Liver (tissue), 9 donors: Measurements from ENCODE around the gene LY6G5B. TPM values are rescaled to one million over a fixed set of nuclear protein-coding genes. Genes with fewer than 3 reads are reported as not detected.

Experiments
- DNase-seq: peaks from one replicate; pipeline ENCODE4 v3.0.0-alpha.2; 2017; ENCODE audit warnings: low spot score
- H3K27ac ChIP-seq, 2 donors: one replicate each; pipeline ENCODE4 v1.7.0; 2013; ENCODE audit warnings: inconsistent platforms in 2 of 2, low read length in 2 of 2, control low read depth in 1 of 2, low read depth in 1 of 2, mild to moderate bottlenecking in 1 of 2
- H3K27me3 ChIP-seq, 4 donors: one replicate each; pipeline versions ENCODE4 v1.6.1 to v1.7.0; 2013; ENCODE audit warnings: low read length in 3 of 4, inconsistent platforms in 1 of 4, mild to moderate bottlenecking in 1 of 4, moderate library complexity in 1 of 4; ENCODE audit not compliant: control insufficient read depth in 4 of 4, insufficient read depth in 4 of 4
- H3K36me3 ChIP-seq, 4 donors: one replicate each; pipeline versions ENCODE4 v1.6.1 to v1.7.0; 2013; ENCODE audit warnings: low read length in 3 of 4, mild to moderate bottlenecking in 3 of 4, low read depth in 1 of 4, moderate library complexity in 1 of 4; ENCODE audit not compliant: control insufficient read depth in 4 of 4, insufficient read depth in 3 of 4
- H3K4me1 ChIP-seq, 4 donors: one replicate each; pipeline versions ENCODE4 v1.6.1 to v1.7.0; 2013; ENCODE audit warnings: low read length in 3 of 4, mild to moderate bottlenecking in 3 of 4, moderate library complexity in 1 of 4; ENCODE audit not compliant: control insufficient read depth in 4 of 4, insufficient read depth in 4 of 4
- H3K4me3 ChIP-seq, 3 donors: one replicate each; pipeline versions ENCODE4 v1.6.1 to v1.7.0; 2013; ENCODE audit warnings: low read length in 3 of 3, control low read depth in 1 of 3, low read depth in 1 of 3, mild to moderate bottlenecking in 1 of 3
- H3K9ac ChIP-seq, 2 donors: one replicate each; pipeline ENCODE4 v1.7.0; 2013; ENCODE audit warnings: low read length in 2 of 2, mild to moderate bottlenecking in 2 of 2, moderate library complexity in 2 of 2, control low read depth in 1 of 2, low read depth in 1 of 2
- H3K9me3 ChIP-seq, 4 donors: one replicate each; pipeline versions ENCODE4 v1.6.1 to v1.7.0; 2013; ENCODE audit warnings: low read length in 3 of 4; ENCODE audit not compliant: control insufficient read depth in 4 of 4
- EGR1 ChIP-seq, 2 donors: IDR thresholded peaks; 2 replicates each; pipeline ENCODE4 v1.6.1; 2016 to 2018; ENCODE audit warnings: antibody characterized with exemption in 2 of 2, low read depth in 2 of 2
- FOXA1 ChIP-seq: IDR thresholded peaks from 2 replicates; pipeline ENCODE4 v1.6.1; 2016; ENCODE audit warnings: antibody characterized with exemption
- FOXA2 ChIP-seq: IDR thresholded peaks from 2 replicates; pipeline ENCODE4 v1.6.1; 2016; ENCODE audit warnings: antibody characterized with exemption
- GABPA ChIP-seq, 2 donors: IDR thresholded peaks in 1 of 2; conservative IDR thresholded peaks in 1 of 2; 2 replicates each; pipeline ENCODE4 v1.6.1; 2016; ENCODE audit warnings: antibody characterized with exemption in 2 of 2, mild to moderate bottlenecking in 1 of 2, moderate library complexity in 1 of 2
- HNF4A ChIP-seq, 2 donors: conservative IDR thresholded peaks; 2 replicates each; pipeline ENCODE4 v1.6.1; 2016; ENCODE audit warnings: antibody characterized with exemption in 2 of 2, mild to moderate bottlenecking in 2 of 2
- HNF4G ChIP-seq: IDR thresholded peaks from 2 replicates; pipeline ENCODE4 v1.6.1; 2016; ENCODE audit warnings: antibody characterized with exemption
- JUND ChIP-seq, 2 donors: IDR thresholded peaks; 2 replicates each; pipeline ENCODE4 v1.6.1; 2016; ENCODE audit warnings: antibody characterized with exemption in 2 of 2
- NR2F2 ChIP-seq: IDR thresholded peaks from 2 replicates; pipeline ENCODE4 v1.6.1; 2016; ENCODE audit warnings: antibody characterized with exemption
- RAD21 ChIP-seq, 2 donors: IDR thresholded peaks; 2 replicates each; pipeline ENCODE4 v1.6.1; 2016; ENCODE audit warnings: antibody characterized with exemption in 2 of 2, mild to moderate bottlenecking in 2 of 2
- RXRA ChIP-seq, 2 donors: IDR thresholded peaks; 2 replicates each; pipeline ENCODE4 v1.6.1; 2017 to 2018; ENCODE audit warnings: antibody characterized with exemption in 2 of 2, mild to moderate bottlenecking in 1 of 2
- SP1 ChIP-seq: IDR thresholded peaks from 2 replicates; pipeline ENCODE4 v1.6.1; 2018; ENCODE audit warnings: antibody characterized with exemption, mild to moderate bottlenecking
- TAF1 ChIP-seq: conservative IDR thresholded peaks from 2 replicates; pipeline ENCODE4 v1.6.1; 2016; ENCODE audit warnings: antibody characterized with exemption, mild to moderate bottlenecking
- YY1 ChIP-seq: IDR thresholded peaks from 2 replicates; pipeline ENCODE4 v1.6.1; 2016; ENCODE audit warnings: antibody characterized with exemption, mild to moderate bottlenecking
- WGBS: extraction: QIAGEN DNeasy Blood & Tissue Kit; methylation state at CpG from one replicate; pipeline ENCODE4 v1.1.7; 2013; 5-methylcytosine and 5-hydroxymethylcytosine counted together
- polyA plus RNA-seq, 2 donors: library from polyadenylated mRNA; stranded (reverse) in 1 of 2; unstranded in 1 of 2; fragments of 200-250 nt in 1 of 2; fragments of >200 nt in 1 of 2; fragmentation: Nextera tagmentation in 1 of 2; extraction: Ambion mirVana in 1 of 2; gene quantifications; one replicate each; pipeline versions ENCODE4 v1.2.1 to v1.2.3, GENCODE V29; 2013 to 2015
- total RNA-seq, 2 donors: library from RNA; depleted of rRNA; stranded (reverse); fragments of >200 nt; gene quantifications; one replicate each; pipeline ENCODE4 v1.2.3, GENCODE V29; 2014
- TF ChIP-seq, protein P1 (sequence below): IDR thresholded peaks from 2 replicates; pipeline ENCODE4 v1.6.1; 2016; ENCODE audit warnings: antibody characterized with exemption
- TF ChIP-seq, protein P2 (sequence below): IDR thresholded peaks from 2 replicates; pipeline ENCODE4 v1.6.1; 2016; ENCODE audit warnings: antibody characterized with exemption
- TF ChIP-seq, protein P3 (sequence below): IDR thresholded peaks from 2 replicates; pipeline ENCODE4 v1.6.1; 2016; ENCODE audit warnings: antibody characterized with exemption
- TF ChIP-seq, protein P4 (sequence below): IDR thresholded peaks from 2 replicates; pipeline ENCODE4 v1.6.1; 2016; ENCODE audit warnings: antibody characterized with exemption, mild to moderate bottlenecking
- donor health status: healthy.
- donor health status: healthy.
- donor health status: healthy.
- donor health status: healthy.
- donor health status: healthy.

LY6G5B gene
- total and polyA plus RNA-seq, 4 donors: 1.2 to 5.9 (median 2.1) TPM

DNA sequence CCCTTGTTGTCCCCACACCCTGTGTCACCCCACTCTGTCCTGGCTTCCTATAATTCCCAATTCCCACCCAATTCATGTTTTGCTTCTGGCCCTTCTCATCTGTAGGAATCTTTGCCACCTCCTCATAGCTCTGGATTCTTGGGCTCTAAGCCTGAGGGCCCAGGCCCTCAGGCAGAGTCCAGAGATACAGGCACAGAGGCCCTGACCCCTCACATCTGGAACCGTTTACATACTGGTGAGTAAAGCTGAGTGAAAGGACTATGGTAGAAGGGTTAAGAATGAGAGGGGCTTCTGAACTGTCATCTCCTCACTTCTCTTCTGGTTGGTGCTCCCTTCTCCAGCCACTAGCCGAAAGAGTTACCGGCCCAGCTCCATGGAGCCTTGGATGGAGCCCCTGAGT is 35.6 kb upstream of the LY6G5B start:
- Histone ChIP-seq H3K27me3 (no peaks in the 10 kb centered on the region), H3K4me3 (no peak overlapping the region), H3K36me3 (peaks cover 40 to 83% (median 49%) of the 10 kb centered on the region in 4 donors), H3K4me1 (peaks cover 2 to 23% (median 17%) of the 10 kb centered on the region in 4 donors), H3K9me3 (no peaks in the 10 kb centered on the region), H3K27ac (no peak overlapping the region), H3K9ac (no peak overlapping the region)
- TF ChIP-seq HNF4G: no peak
- TF ChIP-seq GABPA (IDR thresholded peaks at IDR 0.05 in 1 of 2, conservative IDR thresholded peaks at IDR 0.05 in 1 of 2): no peak
- TF ChIP-seq, protein P1, sequence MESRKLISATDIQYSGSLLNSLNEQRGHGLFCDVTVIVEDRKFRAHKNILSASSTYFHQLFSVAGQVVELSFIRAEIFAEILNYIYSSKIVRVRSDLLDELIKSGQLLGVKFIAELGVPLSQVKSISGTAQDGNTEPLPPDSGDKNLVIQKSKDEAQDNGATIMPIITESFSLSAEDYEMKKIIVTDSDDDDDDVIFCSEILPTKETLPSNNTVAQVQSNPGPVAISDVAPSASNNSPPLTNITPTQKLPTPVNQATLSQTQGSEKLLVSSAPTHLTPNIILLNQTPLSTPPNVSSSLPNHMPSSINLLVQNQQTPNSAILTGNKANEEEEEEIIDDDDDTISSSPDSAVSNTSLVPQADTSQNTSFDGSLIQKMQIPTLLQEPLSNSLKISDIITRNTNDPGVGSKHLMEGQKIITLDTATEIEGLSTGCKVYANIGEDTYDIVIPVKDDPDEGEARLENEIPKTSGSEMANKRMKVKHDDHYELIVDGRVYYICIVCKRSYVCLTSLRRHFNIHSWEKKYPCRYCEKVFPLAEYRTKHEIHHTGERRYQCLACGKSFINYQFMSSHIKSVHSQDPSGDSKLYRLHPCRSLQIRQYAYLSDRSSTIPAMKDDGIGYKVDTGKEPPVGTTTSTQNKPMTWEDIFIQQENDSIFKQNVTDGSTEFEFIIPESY: no peak
- no peak for TF ChIP-seq FOXA2
- 91% methylated on average over 3 of the region's 3 CpGs for WGBS
- no peak for DNase-seq

DNA sequence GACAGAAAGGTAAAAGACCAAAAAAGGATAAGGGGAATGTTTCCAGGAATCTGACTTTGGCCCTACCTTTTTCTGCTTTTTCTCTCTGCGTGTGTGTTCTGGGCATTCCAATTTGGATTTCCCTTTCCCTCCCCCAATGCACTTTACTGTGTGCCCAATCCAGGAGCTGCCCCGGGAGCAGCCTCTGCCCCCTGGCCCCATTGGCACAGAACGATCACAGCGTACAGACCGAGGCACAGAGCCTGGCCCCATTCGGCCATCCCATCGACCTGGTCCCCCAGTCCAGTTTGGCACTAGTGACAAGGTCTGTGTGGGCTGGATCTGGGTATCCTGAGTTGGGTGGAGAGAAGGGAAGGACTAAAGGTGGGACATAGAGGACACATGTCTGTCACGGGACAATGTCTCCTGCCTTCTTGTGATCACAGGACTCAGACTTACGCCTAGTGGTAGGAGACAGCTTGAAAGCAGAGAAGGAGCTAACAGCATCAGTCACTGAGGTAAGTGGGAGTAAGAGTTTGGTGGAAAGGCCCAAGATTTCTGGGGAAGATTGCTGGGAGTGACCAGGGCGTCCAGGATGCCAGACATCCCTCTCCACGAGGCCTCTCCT is 34.7 kb upstream of the LY6G5B start:
- no peaks in the 10 kb centered on the region for H3K9me3 ChIP-seq
- peaks cover 40 to 84% (median 53%) of the 10 kb centered on the region in 4 donors for H3K36me3 ChIP-seq
- H3K4me1 ChIP-seq: peaks cover 2 to 23% (median 18%) of the 10 kb centered on the region in 4 donors
- TF ChIP-seq YY1: no peak
- peak; percentile 43 for TF ChIP-seq HNF4A (conservative IDR thresholded peaks at IDR 0.05)
- TF ChIP-seq FOXA1: no peak
- TF ChIP-seq RXRA (IDR thresholded peaks at IDR 0.05): peak; percentile 59 to 60
- TF ChIP-seq SP1: peak; percentile 77
- H3K27ac ChIP-seq: no peak overlapping the region
- WGBS: 48% methylated on average over 11 of the region's 11 CpGs
- no peaks in the 10 kb centered on the region for H3K27me3 ChIP-seq
- H3K4me3 ChIP-seq: no peak overlapping the region
- no peak for DNase-seq
- H3K9ac ChIP-seq: no peak overlapping the region

DNA sequence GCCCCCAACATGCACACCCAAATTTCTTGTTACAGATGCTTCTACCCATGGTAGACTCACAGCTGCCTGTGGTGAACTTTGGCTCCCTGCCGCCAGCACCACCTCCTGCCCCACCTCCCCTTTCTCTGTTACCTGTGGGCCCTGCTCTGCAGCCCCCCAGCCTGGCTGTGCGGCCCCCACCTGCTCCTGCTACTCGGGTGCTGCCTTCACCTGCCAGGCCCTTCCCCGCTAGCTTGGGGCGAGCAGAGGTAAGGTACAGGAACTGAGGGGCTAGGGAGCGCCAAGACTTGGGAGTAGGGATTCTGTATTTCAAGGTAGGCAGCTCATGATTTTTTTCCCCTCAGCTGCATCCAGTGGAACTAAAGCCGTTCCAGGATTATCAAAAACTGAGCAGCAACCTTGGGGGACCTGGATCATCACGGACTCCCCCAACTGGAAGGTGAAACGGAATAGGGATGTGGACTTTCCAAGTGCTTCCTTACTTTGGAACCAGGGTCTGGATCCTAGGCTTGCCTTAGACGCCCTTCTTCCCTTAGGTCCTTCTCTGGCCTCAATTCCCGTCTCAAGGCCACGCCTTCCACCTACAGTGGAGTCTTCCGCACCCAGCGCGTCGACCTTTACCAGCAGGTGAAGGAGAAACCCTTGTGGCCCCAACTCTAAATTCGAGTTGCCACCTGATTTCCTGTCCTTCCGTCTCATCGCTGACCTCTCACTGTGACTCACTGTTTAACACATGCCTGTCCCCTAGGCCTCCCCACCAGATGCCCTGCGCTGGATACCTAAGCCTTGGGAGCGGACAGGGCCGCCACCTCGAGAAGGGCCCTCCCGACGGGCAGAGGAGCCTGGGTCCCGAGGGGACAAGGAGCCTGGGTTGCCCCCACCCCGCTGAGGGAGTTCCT is 32.8 kb upstream of the LY6G5B start:
- H3K4me1 ChIP-seq: peaks cover 2 to 28% (median 19%) of the 10 kb centered on the region in 4 donors
- DNase-seq: no peak
- no peaks in the 10 kb centered on the region for H3K27me3 ChIP-seq
- 89% methylated on average over 27 of the region's 27 CpGs for WGBS
- H3K9ac ChIP-seq: no peak overlapping the region
- no peaks in the 10 kb centered on the region for H3K9me3 ChIP-seq
- H3K27ac ChIP-seq: no peak overlapping the region
- peaks cover 38 to 89% (median 56%) of the 10 kb centered on the region in 4 donors for H3K36me3 ChIP-seq
- no peak overlapping the region for H3K4me3 ChIP-seq
- TF ChIP-seq GABPA (IDR thresholded peaks at IDR 0.05 in 1 of 2, conservative IDR thresholded peaks at IDR 0.05 in 1 of 2) (no peak), NR2F2 (no peak), YY1 (no peak), RXRA (IDR thresholded peaks at IDR 0.05) (no peak), HNF4A (conservative IDR thresholded peaks at IDR 0.05) (no peak), FOXA1 (no peak), HNF4G (no peak), RAD21 (IDR thresholded peaks at IDR 0.05) (no peak), FOXA2 (no peak), EGR1 (IDR thresholded peaks at IDR 0.05; ENCODE audit: low read depth in 2 of 2) (no peak), TAF1 (no peak), JUND (IDR thresholded peaks at IDR 0.05) (no peak)
- TF ChIP-seq, protein P2, sequence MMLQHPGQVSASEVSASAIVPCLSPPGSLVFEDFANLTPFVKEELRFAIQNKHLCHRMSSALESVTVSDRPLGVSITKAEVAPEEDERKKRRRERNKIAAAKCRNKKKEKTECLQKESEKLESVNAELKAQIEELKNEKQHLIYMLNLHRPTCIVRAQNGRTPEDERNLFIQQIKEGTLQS: no peak
- TF ChIP-seq, protein P1: no peak
- TF ChIP-seq, protein P3, sequence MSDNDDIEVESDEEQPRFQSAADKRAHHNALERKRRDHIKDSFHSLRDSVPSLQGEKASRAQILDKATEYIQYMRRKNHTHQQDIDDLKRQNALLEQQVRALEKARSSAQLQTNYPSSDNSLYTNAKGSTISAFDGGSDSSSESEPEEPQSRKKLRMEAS: no peak
- TF ChIP-seq, protein P4, sequence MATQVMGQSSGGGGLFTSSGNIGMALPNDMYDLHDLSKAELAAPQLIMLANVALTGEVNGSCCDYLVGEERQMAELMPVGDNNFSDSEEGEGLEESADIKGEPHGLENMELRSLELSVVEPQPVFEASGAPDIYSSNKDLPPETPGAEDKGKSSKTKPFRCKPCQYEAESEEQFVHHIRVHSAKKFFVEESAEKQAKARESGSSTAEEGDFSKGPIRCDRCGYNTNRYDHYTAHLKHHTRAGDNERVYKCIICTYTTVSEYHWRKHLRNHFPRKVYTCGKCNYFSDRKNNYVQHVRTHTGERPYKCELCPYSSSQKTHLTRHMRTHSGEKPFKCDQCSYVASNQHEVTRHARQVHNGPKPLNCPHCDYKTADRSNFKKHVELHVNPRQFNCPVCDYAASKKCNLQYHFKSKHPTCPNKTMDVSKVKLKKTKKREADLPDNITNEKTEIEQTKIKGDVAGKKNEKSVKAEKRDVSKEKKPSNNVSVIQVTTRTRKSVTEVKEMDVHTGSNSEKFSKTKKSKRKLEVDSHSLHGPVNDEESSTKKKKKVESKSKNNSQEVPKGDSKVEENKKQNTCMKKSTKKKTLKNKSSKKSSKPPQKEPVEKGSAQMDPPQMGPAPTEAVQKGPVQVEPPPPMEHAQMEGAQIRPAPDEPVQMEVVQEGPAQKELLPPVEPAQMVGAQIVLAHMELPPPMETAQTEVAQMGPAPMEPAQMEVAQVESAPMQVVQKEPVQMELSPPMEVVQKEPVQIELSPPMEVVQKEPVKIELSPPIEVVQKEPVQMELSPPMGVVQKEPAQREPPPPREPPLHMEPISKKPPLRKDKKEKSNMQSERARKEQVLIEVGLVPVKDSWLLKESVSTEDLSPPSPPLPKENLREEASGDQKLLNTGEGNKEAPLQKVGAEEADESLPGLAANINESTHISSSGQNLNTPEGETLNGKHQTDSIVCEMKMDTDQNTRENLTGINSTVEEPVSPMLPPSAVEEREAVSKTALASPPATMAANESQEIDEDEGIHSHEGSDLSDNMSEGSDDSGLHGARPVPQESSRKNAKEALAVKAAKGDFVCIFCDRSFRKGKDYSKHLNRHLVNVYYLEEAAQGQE: no peak
